Nucleus accumbens (tissue), 56 donors: ENCODE results near the gene IL11.

Experiments used
- DNase-seq, 56 donors: peaks; one replicate each; lab custom pipeline; 2025; lab: John Stamatoyannopoulos, UW

Gene IL11

GRCh38 chr19:55353803-55354697 is 16.2 kb downstream of the IL11 start:
- DNase-seq = peak in 7 of 56 donors; percentile 5 to 83 (median 16)

DNA sequence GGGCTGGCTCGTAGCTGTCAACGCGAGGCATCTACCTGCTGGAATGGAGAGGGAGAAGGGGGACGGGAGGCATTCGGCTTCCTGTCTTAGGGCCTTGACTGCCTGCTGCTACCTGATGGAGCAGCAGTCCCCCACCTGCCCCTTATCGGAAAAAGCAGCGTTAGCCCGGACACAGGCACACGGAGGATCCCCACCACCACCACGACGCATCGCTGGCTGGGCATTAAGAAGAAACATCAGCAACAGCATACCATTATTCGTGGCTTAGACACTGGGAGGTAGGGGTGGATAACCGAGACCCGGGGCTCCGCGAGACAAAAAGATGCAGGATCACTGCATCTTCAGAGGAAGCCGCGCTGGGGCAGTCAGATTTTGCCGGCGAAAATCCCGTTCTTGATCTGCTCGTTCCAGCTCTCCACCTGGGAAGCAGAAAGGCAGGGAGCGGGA is 16.9 kb downstream of the IL11 start:
- no peak for DNase-seq

GRCh38 chr19:55352549-55353145 is 17.6 kb downstream of the IL11 start:
- DNase-seq = no peak

DNA sequence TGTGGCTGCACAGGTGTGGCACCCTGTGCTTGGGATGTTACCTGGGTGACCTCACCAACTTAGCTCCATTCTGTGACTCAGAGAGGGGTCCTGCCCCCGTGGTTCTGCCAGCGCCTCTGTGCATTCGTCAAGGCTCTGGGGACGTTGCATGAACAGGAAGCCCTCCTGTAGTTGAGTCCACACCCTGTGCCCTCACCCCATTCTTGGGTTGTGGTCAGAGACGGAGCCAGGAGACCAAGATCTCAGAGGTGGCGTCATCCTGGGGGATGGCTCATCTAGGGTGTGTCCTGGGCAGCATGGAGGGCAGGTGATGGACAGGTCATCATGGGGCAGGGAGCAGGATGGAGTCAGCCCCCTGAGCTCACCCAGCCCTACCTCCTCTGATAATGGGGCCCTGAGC is 18.2 kb downstream of the IL11 start:
- DNase-seq = no peak

DNA sequence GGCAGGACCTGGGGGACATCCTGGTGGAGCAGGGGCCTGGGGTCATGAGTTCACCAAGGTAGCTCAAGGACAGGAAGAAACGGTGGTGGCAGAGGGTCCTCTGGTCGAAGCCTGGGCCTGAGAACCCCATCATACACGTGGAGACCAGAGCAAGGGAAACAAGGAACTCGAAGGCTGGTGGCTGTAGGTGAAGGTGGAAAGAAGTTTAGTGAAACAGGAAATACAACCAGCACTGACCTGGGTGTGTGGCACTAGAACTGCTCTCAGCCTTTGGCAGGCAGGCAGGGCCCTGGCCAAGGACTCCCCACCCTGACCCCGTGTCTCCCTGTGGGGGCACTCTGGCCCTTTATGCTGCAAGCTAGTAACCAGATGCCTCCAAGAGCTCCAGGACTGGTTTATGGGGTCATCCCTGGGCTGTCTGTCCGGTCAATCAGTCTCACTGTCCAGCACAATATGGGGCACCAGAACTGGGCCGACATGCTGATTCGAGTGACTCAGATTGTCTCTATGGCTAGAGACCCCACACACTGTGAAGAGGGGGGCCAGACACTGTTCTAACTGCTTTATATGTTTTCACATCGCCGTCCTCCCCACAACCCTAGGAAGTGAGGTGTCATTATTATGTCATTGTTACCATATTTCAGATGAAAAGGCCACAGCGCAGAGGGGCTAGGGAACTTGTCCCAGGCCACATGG is 19.5 kb downstream of the IL11 start:
- DNase-seq = no peak

- DNase-seq = no peak
Measured at GRCh38 chr19:55348317-55349034, 21.8 kb downstream of the IL11 start.

- no peak for DNase-seq
Measured at GRCh38 chr19:55347442-55348009, 22.7 kb downstream of the IL11 start.

DNA sequence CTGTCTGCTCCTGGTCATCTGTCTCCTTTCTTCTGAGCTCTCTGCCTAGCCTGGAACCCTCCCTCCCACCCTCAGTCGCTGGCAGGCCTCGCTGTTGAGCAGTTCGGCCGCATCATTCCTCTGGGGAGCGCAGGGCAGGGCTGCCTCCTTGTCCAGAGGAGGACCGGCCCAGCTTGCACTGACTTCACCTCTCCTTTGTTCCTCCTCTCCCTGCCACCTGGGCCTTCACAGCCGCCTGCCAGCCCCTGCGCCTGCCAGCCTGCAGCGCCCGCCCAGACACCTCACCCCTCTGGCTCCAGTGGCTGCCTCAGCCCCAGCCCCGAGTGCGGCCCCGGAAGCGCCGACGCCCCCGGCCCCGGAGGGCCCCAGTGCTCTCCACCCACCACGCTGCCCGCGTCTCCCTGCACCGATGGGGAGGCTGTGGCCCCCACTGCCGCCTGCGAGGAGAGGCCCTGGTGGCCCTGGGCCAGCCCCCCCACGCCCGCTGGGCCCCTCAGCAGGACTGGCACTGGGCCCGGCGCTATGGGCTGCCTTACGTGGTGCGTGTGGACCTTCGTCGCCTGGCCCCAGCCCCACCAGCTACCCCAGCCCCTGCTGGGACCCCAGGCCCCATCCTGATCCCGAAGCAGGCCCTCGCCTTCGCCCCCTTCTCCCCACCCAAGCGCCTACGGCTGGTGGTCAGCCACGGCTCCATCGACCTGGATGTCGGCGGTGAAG is 23.4 kb downstream of the IL11 start:
- DNase-seq = no peak

- peak in 1 of 56 donors; percentile 6 for DNase-seq
Measured at GRCh38 chr19:55345818-55346724, 24.2 kb downstream of the IL11 start.

- DNase-seq = no peak
Measured at GRCh38 chr19:55345101-55345817, 25.0 kb downstream of the IL11 start.

DNA sequence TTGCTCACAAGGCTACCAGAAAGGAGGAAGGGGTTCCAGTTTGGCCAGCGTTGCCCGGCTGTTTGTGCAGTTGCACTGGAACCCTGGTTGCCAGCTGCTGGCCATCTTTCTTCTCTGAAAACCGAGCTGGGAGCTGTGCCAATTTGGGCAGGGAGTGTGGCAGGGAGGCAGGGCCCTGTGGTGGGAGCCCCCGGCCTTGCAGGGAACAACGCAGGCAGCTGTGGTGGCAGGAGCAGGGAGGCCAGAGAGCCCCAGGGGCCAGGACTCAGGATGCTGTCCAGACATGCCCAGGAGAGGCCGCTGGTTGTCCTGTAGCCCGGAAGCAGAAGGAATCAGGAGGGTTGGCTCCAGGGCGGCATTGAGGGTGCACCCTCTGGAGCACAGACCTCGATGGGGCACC is 25.8 kb downstream of the IL11 start:
- DNase-seq = peak in 45 of 56 donors; percentile 7 to 72 (median 34)

GRCh38 chr19:55341595-55342531 is 28.4 kb downstream of the IL11 start:
- DNase-seq = no peak

DNA sequence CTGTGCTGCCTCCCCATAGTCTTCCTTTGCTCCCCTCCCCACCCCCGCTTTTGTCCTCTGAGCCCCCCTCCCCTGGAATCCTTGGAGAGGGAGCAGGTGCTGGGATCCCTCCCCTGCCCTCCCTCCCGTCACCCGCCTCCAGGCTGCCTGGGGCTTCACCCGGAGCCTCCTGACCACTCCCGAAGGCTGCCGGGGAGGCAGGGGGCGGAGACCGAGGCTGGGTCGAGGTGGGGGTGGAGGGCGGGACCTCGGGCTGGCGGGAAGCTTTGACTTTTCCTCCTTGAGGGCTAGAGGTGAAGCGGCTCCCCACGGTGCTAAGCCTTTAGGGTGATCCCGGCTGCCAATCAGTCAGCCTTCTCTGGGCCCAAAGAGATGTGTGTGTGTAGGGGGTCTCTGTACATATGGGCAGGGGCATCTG is 29.1 kb downstream of the IL11 start:
- DNase-seq = peak in 45 of 56 donors; percentile 8 to 73 (median 41)

DNA sequence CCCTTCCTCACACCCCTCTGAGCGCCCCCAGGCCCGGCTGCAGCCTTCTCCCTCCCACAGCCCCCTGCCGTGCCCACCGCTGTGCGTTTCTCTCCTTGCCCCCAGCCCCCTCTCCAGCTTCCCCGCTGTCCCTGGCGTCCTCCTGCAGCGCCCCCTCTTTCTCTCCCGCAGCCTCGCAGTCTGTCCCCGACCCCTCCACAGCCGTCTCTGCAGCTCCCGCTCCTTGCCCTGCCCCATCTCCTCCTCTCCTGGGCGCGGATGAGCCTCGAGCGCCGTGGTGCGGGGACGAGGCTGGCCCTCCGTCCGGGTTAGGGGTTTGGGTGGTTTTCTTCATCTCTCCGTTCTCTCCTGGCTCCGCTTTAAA is 29.5 kb downstream of the IL11 start:
- DNase-seq = peak in 15 of 56 donors; percentile 4 to 40 (median 21)

DNA sequence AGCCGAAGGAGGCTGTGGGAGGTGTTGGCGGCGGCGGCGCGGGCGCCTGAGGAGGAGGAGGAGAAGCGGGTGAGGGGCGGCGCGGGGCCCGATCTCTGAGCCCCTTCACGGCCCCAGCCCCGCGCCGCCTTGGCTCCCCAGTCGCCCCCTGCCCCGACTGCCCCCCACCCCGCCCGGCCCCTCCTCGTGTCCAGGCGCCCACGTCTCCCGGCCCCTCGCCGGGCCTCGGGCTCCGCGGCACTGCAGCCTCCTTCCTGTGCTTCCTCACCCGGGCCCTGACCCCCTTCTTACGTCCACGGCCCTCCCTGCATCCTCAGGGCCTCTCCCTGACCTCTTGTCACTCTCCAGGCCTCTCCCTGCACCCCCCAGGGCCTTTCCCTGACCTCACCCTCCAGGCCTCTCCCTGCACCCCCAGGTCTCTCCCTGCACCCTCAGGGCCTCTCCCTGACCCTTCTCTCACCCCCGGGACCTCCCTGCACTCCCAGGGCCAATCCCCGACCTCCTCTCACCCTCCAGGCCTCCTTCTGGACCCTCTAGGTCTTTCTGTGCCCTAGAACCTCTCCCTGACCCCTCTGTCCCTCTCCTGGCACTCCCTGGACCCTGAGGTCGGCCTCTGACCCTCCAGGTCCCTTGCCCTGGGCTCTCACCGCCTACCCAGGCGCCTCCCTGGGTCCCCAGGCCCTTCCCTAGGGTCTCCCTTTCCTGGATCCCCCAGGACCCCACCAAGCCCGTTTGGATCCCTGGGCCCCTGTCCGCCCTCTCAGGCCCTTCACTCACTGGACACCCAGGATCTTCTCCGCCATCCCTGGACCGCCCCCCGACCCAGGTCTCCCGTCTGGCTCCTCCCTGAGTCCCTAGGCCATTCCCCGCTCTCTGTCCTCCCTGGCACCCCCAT is 30.1 kb downstream of the IL11 start:
- DNase-seq = peak in 10 of 56 donors; percentile 18 to 67 (median 42)
